GM21367 (cell line): Measurements from ENCODE around the gene CIAO3.

Experiments
- ATAC-seq: cut with Tn5 transposase; IDR thresholded peaks from one replicate; pipeline ENCODE4 v1.9.1; 2021; ENCODE audit not compliant: unreplicated experiment

The CIAO3 gene

GRCh38 chr16:736936-737481, 3.8 kb downstream of the CIAO3 start:
- no peak for ATAC-seq

GRCh38 chr16:735982-736453, 4.8 kb downstream of the CIAO3 start:
- no peak for ATAC-seq

- ATAC-seq, result no peak
Measured at GRCh38 chr16:734981-735881, 5.6 kb downstream of the CIAO3 start.

- no peak for ATAC-seq
Measured at GRCh38 chr16:734208-734980, 6.4 kb downstream of the CIAO3 start.

GRCh38 chr16:733382-734207, 7.2 kb downstream of the CIAO3 start:
- no peak for ATAC-seq

GRCh38 chr16:732936-733335, 7.9 kb downstream of the CIAO3 start:
- no peak for ATAC-seq

GRCh38 chr16:732332-732731, 8.5 kb downstream of the CIAO3 start:
- no peak for ATAC-seq

GRCh38 chr16:730666-731509, 9.9 kb downstream of the CIAO3 start:
- no peak for ATAC-seq

GRCh38 chr16:729768-730665, 10.8 kb downstream of the CIAO3 start:
- ATAC-seq, result no peak

- ATAC-seq, result no peak
Measured at GRCh38 chr16:728890-729744, 11.7 kb downstream of the CIAO3 start.

GRCh38 chr16:728131-728889, 12.5 kb downstream of the CIAO3 start:
- ATAC-seq, result no peak

GRCh38 chr16:727291-727977, 13.4 kb downstream of the CIAO3 start:
- no peak for ATAC-seq

- no peak for ATAC-seq
Measured at GRCh38 chr16:726438-727290, 14.1 kb downstream of the CIAO3 start, which contains the start of the genes CCDC78 and HAGHL. TSS of gene CCDC78 (minus strand) at chr16:726443. CDS start at chr16:726367, 76 bp downstream. TSS of gene HAGHL (plus strand) at chr16:727106. CDS start at chr16:727510, 404 bp downstream.

- no peak for ATAC-seq
Measured at GRCh38 chr16:726188-726437, 14.7 kb downstream of the CIAO3 start.

- no peak for ATAC-seq
Measured at GRCh38 chr16:725463-726187, 15.2 kb downstream of the CIAO3 start.
